Activated naive CD4-positive, alpha-beta T cell treated with anti-CD3 and anti-CD28 coated beads, Interleukin-2, amount 50 U/mL, for 72 hours (primary cell): ENCODE results near the gene NTM. TPM values are rescaled to one million over a fixed set of nuclear protein-coding genes. Genes with fewer than 3 reads are reported as not detected.
"Not testable (repeated sequence)": the region's sequence is repeated elsewhere in the genome, so short reads cannot be mapped to it uniquely, and the experiment has no call there.

Source experiments
- ATAC-seq, 2 donors: fragments of 150-1000 bp; cut with Tn5 transposase; 2 replicates each; pipeline ENCODE4 v1.10.0; 2021; ENCODE audit warnings: mild to moderate bottlenecking in 2 of 2, moderate library complexity in 2 of 2
- DNase-seq, 2 donors: peaks; one replicate each; pipeline ENCODE4 v3.0.0; 2021 to 2022; ENCODE audit warnings: low spot score in 2 of 2
- H3K27ac Mint-ChIP-seq, 2 donors: one replicate each; pipeline ENCODE4 v1.8.0; 2022; ENCODE audit warnings: mild to moderate bottlenecking in 2 of 2, mixed read lengths in 2 of 2
- H3K36me3 Mint-ChIP-seq, 2 donors: one replicate each; pipeline ENCODE4 v1.8.0; 2022; ENCODE audit warnings: mixed read lengths in 2 of 2
- H3K9me3 Mint-ChIP-seq, 2 donors: one replicate each; pipeline ENCODE4 v1.8.0; 2022; ENCODE audit warnings: mixed read lengths in 2 of 2
- total RNA-seq, 2 donors: library from RNA; stranded (reverse); gene quantifications; one replicate each; pipeline ENCODE4 v1.2.3, GENCODE V29; 2022

NTM gene
- total RNA-seq, 2 donors from 2014 or later, result not detected

- no peak overlapping the region for H3K27ac Mint-ChIP-seq
- ATAC-seq (no peak), DNase-seq (no peak)
- H3K9me3 Mint-ChIP-seq, result peaks cover 0 to 7% of the 10 kb centered on the region in 2 donors
- no peaks in the 10 kb centered on the region for H3K36me3 Mint-ChIP-seq
Measured at GRCh38 chr11:132052342-132052741, 681.9 kb downstream of the NTM start.

- ATAC-seq (no peak), DNase-seq (no peak)
- Mint-ChIP-seq H3K36me3 (no peaks in the 10 kb centered on the region), H3K27ac (no peak overlapping the region), H3K9me3 (peaks cover 0 to 7% of the 10 kb centered on the region in 2 donors)
Measured at GRCh38 chr11:132052904-132053303, 682.5 kb downstream of the NTM start.

DNA sequence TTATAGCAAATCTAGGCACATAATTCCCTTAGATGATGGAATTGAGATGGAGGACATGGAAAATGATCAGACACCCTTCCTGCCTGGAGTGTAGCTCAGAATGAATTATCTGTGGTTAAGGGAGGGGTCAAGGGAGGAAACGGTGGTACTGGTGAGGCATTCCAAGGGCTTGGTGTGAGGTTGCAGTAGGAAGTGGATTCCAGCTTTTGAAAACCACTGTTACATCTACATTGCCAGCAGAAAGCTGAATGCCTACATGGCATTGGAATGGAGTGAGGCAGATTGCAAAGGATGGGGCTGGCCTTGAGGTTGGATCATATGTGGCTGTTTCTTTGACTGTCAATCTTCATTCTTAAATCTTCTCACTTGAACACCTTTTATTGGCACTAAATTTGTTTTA, 684.4 kb downstream of the NTM start:
- Mint-ChIP-seq H3K36me3 (no peaks in the 10 kb centered on the region), H3K9me3 (peaks cover under 1% of the 10 kb centered on the region in 2 donors), H3K27ac (no peak overlapping the region)
- no peak for DNase-seq
- no peak for ATAC-seq

GRCh38 chr11:132055296-132055695, 684.9 kb downstream of the NTM start:
- peaks cover 3 to 4% of the 10 kb centered on the region in 2 donors for H3K9me3 Mint-ChIP-seq
- ATAC-seq (no peak), DNase-seq (no peak)

GRCh38 chr11:132056689-132057088, 686.3 kb downstream of the NTM start:
- Mint-ChIP-seq H3K27ac (no peak overlapping the region), H3K36me3 (no peaks in the 10 kb centered on the region), H3K9me3 (peaks cover 3 to 4% of the 10 kb centered on the region in 2 donors)
- no peak for DNase-seq
- no peak for ATAC-seq

More at GRCh38 chr11:132055296-132055695, 684.9 kb downstream of the NTM start:
- H3K36me3 Mint-ChIP-seq, result no peaks in the 10 kb centered on the region
- H3K27ac Mint-ChIP-seq, result no peak overlapping the region

DNA sequence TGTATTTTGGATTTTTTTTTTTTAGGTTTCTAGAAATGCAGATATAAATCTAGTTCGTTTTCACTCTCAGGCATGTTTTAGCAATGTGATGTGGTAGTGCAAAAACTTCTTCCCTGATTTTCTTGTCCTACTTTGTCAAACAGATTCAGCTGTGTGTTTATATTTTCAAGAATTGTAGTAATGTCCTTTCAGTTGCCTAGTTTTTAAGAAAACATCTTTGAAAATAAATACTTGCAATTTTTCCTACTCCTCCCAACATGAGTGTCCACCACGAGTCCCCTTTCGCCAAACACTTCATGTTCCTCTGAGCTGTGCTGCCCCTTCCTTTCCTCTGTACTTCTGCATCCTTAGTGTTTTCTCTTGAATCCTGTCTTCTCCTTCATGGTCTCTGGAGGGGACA, 686.9 kb downstream of the NTM start:
- Mint-ChIP-seq H3K36me3 (no peaks in the 10 kb centered on the region), H3K9me3 (peaks cover 3 to 4% of the 10 kb centered on the region in 2 donors)

DNA sequence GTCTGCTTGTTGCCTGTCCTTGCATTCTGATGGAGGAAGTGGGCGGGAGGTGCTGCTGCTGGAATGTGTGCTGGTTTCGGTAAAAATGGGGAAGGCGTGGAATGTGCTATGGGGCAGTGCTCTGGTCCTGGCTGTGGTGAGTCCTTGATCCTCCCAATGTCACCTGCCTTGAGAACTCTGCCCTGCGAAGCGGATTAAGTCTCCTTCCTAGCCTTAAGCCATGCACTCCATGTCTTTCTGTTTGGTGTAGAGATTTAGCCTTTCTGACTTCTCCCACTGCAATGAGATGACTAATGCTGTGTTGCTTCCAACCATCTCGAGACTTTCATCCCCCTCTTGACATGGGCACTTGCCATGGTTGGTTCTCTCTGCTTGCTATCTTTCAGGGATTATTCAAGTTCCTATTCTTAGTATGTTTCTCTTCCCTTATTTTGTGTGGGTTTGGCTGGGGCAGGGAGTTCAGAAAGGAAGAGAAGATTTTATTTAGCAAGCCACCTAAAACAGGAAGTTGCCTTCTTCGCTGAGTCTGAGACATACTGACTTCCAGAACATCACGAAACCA, 687.9 kb downstream of the NTM start:
- no peak for ATAC-seq
- DNase-seq, result no peak
- Mint-ChIP-seq H3K27ac (no peak overlapping the region), H3K36me3 (no peaks in the 10 kb centered on the region), H3K9me3 (peaks cover 3 to 4% of the 10 kb centered on the region in 2 donors)

More for the DNA sequence above, 686.9 kb downstream of the NTM start:
- no peak overlapping the region for H3K27ac Mint-ChIP-seq
- no peak for ATAC-seq
- no peak for DNase-seq

- Mint-ChIP-seq H3K27ac (no peak overlapping the region), H3K36me3 (no peaks in the 10 kb centered on the region), H3K9me3 (peaks cover 3 to 9% of the 10 kb centered on the region in 2 donors)
- no peak for DNase-seq
- no peak for ATAC-seq
Measured at GRCh38 chr11:132060567-132060966, 690.2 kb downstream of the NTM start.

DNA sequence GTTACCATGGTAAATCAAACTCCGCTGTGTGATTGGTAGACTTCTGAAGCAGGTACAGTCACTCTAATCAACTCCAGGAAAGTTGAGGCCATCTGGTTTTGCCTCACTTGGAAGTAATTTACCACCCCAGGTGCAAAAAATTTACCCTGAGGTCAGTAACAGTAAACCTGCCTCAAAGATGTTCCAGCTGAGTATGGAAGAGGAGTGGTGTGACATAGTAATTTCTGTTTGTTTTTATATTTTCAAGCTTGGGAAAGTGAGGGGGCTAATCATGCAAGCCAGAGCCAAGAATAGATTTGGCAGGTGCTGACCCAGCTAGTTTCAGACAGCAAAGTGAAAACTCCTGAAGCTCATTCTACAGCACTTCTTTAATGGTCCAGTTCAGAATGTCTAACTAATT, 691.6 kb downstream of the NTM start:
- Mint-ChIP-seq H3K9me3 (peaks cover 15 to 18% of the 10 kb centered on the region in 2 donors), H3K36me3 (peaks cover 0 to 8% of the 10 kb centered on the region in 2 donors), H3K27ac (no peak overlapping the region)
- ATAC-seq, result no peak
- DNase-seq, result no peak

GRCh38 chr11:132062541-132062940, 692.1 kb downstream of the NTM start:
- ATAC-seq (no peak), DNase-seq (no peak)
- H3K36me3 Mint-ChIP-seq, result peaks cover 0 to 8% of the 10 kb centered on the region in 2 donors
- no peak overlapping the region for H3K27ac Mint-ChIP-seq
- peaks cover 15 to 18% of the 10 kb centered on the region in 2 donors for H3K9me3 Mint-ChIP-seq

GRCh38 chr11:132064987-132065620, 694.7 kb downstream of the NTM start:
- Mint-ChIP-seq H3K9me3 (peaks cover 11 to 14% of the 10 kb centered on the region in 2 donors), H3K36me3 (peaks cover 0 to 8% of the 10 kb centered on the region in 2 donors), H3K27ac (no peak overlapping the region)
- ATAC-seq (no peak), DNase-seq (no peak)

DNA sequence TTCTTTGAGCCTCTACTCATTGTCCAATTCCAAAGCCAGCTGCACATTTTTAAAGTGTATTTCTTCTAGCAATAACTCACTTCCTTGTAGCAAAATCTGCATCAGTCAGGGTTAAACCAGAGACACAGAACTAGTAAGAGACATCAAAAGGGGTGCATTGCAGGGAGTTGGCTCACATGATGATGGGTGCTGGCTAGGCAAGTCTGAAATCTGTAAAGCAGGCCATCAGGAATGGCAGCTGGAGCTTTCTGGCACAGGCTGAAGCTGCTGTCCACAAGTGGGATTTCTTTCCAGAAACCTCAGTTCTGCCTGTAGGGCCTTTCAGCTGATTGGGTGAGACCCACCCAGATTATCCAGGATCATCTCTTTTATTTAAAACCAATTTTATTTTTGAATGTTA, 698.1 kb downstream of the NTM start:
- Mint-ChIP-seq H3K9me3 (peaks cover 11 to 17% of the 10 kb centered on the region in 2 donors), H3K27ac (no peak overlapping the region), H3K36me3 (peaks cover 0 to 8% of the 10 kb centered on the region in 2 donors)
- ATAC-seq, result no peak
- DNase-seq, result no peak

DNA sequence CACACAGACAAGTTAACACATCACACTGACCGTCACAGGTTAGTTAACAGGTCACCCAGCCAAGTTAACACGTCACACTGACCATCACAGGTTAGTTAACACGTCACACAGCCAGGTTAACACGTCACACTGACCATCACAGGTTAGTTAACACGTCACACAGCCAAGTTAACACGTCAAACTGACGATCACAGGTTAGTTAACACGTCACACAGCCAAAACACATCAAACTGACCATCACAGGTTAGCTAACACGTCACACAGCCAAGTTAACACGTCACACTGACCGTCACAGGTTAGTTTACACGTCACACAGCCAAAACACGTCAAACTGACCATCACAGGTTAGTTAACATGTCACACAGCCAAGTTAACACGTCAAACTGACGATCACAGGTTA, 699.2 kb downstream of the NTM start:
- H3K9me3 Mint-ChIP-seq, result peaks cover 11 to 13% of the 10 kb centered on the region in 2 donors
- not testable (repeated sequence) for H3K27ac Mint-ChIP-seq, H3K36me3 Mint-ChIP-seq, ATAC-seq, DNase-seq

DNA sequence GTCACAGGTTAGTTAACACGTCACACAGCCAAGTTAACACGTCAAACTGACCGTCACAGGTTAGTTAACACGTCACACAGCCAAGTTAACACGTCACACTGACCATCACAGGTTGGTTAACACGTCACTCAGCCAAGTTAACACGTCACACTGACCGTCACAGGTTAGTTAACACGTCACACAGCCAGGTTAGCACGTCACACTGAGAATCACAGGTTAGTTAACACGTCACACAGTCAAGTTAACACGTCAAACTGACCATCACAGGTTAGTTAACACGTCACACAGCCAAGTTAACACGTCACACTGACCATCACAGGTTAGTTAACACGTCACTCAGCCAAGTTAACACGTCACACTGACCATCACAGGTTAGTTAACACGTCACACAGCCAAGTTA, 700.5 kb downstream of the NTM start:
- H3K9me3 Mint-ChIP-seq, result peaks cover 9 to 13% of the 10 kb centered on the region in 2 donors
- not testable (repeated sequence) for DNase-seq, H3K27ac Mint-ChIP-seq, ATAC-seq, H3K36me3 Mint-ChIP-seq

- ATAC-seq (no peak), DNase-seq (no peak)
- Mint-ChIP-seq H3K9me3 (peaks cover 0 to 4% of the 10 kb centered on the region in 2 donors), H3K36me3 (no peaks in the 10 kb centered on the region), H3K27ac (no peak overlapping the region)
Measured at GRCh38 chr11:132072044-132072857, 701.8 kb downstream of the NTM start.

DNA sequence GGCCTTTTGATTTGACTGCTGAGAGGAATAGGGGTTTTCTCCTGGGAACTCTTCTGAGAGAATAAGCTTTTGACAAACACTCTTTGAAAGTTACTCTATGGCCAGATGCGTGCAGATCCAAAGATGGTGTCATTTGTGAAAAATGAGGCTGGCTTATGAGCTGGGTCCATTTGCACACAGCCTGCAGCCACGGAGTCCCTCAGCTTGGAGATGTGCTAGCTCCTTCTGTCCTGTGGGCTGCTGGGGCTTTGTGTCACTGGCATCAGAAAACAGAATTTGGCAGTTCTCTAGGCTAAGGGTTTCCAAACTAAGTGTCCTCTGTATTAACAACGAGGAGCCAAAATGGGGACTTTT, 702.4 kb downstream of the NTM start:
- DNase-seq (no peak), ATAC-seq (no peak)
- Mint-ChIP-seq H3K9me3 (peaks cover 0 to 4% of the 10 kb centered on the region in 2 donors), H3K27ac (no peak overlapping the region), H3K36me3 (no peaks in the 10 kb centered on the region)

GRCh38 chr11:132073787-132074186, 703.4 kb downstream of the NTM start:
- ATAC-seq (no peak), DNase-seq (no peak)
- H3K36me3 Mint-ChIP-seq, result no peaks in the 10 kb centered on the region

More at GRCh38 chr11:132073787-132074186, 703.4 kb downstream of the NTM start:
- no peak overlapping the region for H3K27ac Mint-ChIP-seq
- H3K9me3 Mint-ChIP-seq, result peaks cover 0 to 4% of the 10 kb centered on the region in 2 donors
